GM19099 (cell line): ENCODE measurements around the gene CUX1.

Source experiments
- POLR2A ChIP-seq: IDR thresholded peaks from 3 replicates; pipeline ENCODE4 v1.6.1; 2011; ENCODE audit warnings: low read depth; ENCODE audit not compliant: insufficient read length; ENCODE audit errors: extremely low read depth

Gene CUX1

DNA sequence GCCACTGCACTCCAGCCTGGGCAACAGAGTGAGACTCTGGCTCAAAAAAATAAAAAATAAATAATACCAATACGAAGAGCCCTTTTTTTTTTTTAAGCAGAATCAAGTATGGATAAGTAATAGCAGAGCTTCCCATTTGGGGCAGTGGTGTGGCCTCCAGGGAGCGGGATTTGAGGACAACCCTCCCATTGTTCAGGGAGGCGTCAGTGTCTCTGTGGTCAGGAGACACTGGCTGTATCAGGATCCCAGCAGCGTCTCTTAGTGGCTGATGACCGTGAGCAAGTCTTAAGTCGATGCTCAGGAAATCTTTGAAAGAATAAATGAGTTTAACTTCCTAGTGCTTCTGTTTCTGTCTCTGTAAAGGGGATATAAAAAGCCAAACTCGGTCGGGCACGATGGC, 444.0 kb downstream of the CUX1 start:
- TF ChIP-seq POLR2A: no peak

- TF ChIP-seq POLR2A: no peak
These were observed 445.1 kb downstream of the CUX1 start for GRCh38 chr7:102262546-102262945.

DNA sequence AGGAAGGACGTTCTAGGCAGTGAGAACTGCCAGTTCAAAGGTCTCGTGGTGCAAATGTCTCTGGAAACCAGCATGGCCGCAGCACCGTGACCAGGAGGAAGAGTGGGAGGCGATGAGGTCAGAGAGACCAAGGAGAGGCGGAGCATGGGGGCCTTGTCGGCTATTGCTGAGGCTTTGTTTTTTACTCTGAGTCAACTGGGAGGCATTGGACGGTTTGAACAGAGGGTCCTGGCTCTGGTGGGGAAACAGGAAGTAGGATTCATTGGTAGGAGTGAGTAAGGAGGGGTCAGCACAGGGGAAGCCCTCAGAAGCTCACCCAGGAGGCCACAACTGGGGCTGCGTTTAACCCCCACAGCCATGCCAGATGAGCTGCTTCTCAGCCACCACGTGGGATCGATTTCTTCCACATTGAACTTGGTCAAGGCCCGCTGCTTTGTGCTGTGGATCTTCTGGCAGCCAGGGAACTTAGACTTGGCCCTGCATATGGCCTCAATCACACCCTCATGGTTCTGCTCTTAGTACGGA, 447.0 kb downstream of the CUX1 start:
- no peak for TF ChIP-seq POLR2A

DNA sequence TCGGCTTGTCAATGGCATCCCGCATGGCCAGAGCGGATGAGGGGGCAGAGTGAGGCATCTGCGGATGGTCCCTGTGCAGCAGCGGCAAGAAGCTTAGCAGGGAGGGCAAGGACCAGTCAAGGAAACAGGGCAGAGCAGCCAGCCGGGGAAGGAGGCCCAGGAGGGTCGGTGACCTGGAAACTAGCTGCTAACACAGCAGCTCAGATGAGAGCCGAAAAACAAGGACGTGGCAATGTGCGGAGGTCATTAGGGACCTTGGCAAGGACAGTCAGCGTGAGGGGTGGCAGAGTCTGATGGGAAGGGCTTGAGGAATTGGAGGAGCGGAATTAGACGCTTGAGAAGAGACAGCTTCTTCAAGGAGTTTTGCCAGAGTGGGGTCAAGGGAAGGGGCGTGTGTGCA, 449.1 kb downstream of the CUX1 start:
- TF ChIP-seq POLR2A: no peak

- TF ChIP-seq POLR2A: no peak
These were observed 451.2 kb downstream of the CUX1 start for GRCh38 chr7:102268635-102269034.

DNA sequence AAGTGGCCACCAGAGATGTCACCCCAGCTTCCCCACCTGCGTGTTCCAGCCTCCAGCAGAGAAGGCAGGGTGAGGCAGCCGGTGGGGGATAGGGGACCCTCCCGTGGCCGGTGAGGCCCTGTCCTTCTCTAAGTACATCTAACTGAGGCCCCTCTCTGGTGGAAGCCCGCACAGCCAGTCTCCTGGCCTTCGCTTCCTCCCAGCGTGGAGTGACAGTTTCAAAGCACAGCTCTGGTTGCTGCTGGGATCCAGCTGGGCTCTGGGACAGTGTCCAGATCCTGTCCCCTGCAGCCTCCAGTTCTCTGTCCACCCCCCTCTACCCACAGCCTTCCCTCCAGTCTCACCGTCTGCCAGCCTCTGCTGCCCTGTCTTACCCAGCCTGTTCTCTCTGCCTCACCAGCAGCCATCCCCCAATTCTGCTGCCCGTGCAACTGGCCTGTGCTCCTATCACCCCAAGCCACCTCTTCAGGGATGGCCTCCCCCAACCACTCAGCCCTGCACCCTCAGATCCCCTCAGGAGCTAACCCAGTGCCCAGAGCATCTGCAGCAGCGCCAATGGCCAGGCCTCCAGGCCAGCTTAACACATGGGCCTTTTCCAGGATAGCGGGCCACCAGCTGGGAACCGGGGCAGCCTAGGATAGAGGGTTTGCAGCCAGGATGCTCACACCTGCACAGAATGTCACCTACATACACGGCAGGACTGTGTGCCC, 452.9 kb downstream of the CUX1 start:
- no peak for TF ChIP-seq POLR2A

DNA sequence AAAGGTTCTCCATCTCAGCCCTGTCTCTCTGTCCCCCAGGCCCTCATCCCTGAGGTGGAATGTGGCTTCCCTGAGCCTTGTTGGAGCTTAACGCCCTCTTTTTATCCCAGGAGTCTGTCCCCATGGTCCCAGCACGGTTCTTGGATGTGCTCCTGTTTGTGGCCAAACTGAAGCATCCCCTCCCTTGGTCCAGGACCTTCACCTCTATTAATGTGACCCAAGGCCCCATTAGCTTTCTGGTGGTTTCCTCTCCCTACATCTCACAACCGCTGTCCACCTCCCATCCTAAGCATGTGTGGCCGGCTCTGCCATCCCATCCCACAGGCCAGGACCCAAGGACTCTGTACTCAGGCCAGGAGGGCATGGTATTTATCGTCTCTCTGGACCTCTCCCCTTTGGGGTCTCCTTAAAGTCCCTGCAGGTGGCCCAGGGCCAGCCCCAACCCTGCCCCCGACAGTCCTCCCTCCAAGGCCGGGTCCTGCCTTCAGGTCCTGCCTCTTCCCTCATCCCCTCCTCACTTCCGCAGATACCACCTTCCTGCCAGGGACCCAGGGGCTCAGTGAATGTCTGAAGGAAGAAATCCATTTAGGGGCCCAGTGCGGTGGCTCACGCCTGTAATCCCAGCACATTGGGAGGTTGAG, 453.9 kb downstream of the CUX1 start:
- TF ChIP-seq POLR2A: no peak

GRCh38 chr7:102272075-102272916, 454.9 kb downstream of the CUX1 start:
- no peak for TF ChIP-seq POLR2A

DNA sequence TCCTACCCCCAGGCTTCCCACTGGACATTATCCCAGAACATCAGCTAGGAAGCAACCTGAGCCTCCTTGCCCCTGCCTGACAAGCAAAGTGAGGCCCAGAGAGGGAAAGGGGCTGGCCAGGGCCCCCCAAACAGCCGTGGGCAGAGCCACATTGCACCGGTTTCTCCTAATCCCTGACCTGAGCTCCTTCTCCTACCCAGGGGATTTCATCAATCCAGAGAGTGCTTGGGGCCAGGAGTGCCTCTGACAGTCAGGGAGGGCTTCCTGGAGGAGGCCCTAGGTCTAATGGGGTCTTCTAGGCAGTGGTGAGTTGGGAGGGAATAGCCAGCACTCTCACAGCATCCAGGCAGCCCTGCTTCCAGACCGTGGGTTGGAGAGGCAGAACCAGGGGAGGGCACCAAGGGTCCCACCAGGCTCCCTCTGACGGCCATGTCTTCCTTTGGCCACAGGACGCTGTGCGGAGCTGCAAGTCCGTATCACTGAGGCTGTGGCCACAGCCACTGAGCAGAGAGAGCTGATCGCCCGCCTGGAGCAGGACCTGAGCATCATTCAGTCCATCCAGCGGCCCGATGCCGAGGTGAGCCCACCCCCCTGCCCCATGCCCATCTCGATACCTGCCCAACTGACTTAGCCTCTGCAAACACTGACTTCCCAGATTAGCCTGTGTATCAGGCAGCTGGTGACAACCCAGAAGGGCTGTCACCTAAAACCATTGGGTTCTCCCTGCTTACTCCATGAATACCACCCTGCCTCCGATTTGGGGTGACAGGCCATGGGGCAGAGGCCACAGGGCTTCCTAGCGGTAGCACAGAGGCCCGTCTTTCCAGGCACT, 455.7 kb downstream of the CUX1 start:
- TF ChIP-seq POLR2A: no peak

GRCh38 chr7:102273749-102274712, 456.6 kb downstream of the CUX1 start:
- no peak for TF ChIP-seq POLR2A

GRCh38 chr7:102275123-102275703, 457.8 kb downstream of the CUX1 start:
- no peak for TF ChIP-seq POLR2A

DNA sequence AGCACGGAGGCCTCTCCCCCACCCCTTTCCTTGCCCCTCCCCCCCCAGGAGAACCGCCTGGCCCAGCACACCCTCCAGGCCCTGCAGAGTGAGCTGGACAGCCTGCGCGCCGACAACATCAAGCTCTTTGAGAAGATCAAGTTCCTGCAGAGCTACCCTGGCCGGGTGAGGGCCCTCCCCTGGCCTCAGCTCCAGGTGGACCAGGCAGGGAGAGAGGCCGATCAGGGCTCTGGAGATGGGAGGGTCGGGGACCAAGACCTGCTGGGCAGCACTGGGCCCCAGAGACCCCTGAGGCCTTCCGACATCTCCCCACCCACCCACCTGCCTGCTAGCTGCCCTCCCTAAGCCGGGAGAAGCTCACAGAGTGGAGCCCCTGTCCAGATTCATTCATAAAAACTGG, 460.5 kb downstream of the CUX1 start:
- no peak for TF ChIP-seq POLR2A
